GM06990 (cell line): Measurements from ENCODE around the gene MRPS5.

ENCODE experiments used
- DNase-seq: peaks from one replicate; pipeline ENCODE4 v3.0.0-alpha.2; 2011; ENCODE audit not compliant: insufficient read length; ENCODE audit errors: extremely low read depth
- H3K27me3 ChIP-seq: replicated peaks from 2 replicates; pipeline ENCODE4 v1.6.0; 2011; ENCODE audit warnings: low read length; ENCODE audit not compliant: control insufficient read depth, insufficient read depth
- H3K36me3 ChIP-seq: 2 replicates; pipeline ENCODE4 v1.5.1; 2011; ENCODE audit warnings: low read length; ENCODE audit not compliant: control insufficient read depth, insufficient read depth
- H3K4me3 ChIP-seq: replicated peaks from 2 replicates; pipeline ENCODE4 v1.5.1; 2011; ENCODE audit warnings: low read depth, mild to moderate bottlenecking, control low read depth, low read length
- CTCF ChIP-seq: IDR thresholded peaks from 2 replicates; pipeline ENCODE4 v1.5.1; 2011; ENCODE audit warnings: low read length, control low read depth, mild to moderate bottlenecking, inconsistent platforms; ENCODE audit not compliant: insufficient read depth, poor library complexity, severe bottlenecking

The MRPS5 gene

DNA sequence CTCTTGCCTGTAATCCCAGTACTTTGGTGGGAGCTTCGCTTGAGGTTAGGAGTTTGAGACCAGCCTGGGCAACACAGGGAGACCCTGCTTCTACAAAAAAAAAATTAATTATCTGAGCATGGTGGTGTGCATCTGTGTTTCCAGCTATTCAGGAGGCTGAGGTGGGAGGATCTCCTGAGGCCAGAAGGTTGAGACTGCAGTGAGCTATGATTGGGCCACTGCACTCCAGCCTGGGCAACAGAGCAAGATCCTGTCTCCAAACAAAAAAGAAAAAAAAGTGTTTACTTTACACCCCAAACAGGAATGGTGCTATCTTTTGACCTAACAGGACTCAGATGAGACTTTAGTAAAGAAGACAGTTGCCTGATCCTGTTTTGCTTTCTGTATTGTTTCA, 60.5 kb downstream of the MRPS5 start:
- Histone ChIP-seq H3K4me3 (no peak overlapping the region), H3K36me3 (no peaks in the 10 kb centered on the region), H3K27me3 (no peaks in the 10 kb centered on the region)
- TF ChIP-seq CTCF, result no peak
- no peak for DNase-seq

GRCh38 chr2:95060446-95061118, 61.0 kb downstream of the MRPS5 start:
- no peak for TF ChIP-seq CTCF
- Histone ChIP-seq H3K4me3 (no peak overlapping the region), H3K27me3 (no peaks in the 10 kb centered on the region), H3K36me3 (no peaks in the 10 kb centered on the region)
- no peak for DNase-seq

DNA sequence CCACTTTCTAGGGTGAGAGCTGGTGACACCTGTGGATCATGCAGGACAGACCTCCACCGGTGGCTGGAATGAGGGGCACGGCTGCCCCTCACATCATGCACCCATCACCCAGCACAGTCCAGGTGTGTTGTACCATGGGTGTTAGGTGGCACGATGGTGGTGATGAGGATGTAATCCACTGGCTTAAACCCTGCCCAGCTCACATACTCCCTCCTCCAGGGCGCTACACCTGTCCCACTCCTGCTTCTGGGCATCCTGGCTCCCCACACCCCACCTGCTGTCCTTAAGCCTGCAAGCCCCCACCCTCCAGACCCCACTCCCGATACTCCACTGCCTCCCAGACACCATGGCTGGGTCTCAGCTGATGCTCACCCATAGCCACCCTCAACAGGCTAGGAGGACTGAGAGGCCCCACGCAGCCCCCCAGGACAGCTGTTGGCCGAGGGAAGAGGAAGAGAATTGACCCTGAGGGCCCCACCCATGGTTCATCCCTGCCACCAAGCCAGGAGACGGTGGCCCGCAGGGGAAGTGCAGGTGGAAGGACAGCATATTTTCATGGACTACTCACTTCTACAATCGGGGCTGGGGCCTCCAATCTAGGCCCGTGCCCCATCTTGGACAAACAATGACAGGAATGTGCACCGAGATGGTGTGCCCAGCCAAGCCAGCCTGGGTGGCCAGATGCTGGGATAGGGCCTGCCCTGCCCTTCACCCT, 61.8 kb downstream of the MRPS5 start:
- no peaks in the 10 kb centered on the region for H3K36me3 ChIP-seq
- TF ChIP-seq CTCF, result no peak
- DNase-seq, result no peak
- no peak overlapping the region for H3K4me3 ChIP-seq
- H3K27me3 ChIP-seq, result no peaks in the 10 kb centered on the region

DNA sequence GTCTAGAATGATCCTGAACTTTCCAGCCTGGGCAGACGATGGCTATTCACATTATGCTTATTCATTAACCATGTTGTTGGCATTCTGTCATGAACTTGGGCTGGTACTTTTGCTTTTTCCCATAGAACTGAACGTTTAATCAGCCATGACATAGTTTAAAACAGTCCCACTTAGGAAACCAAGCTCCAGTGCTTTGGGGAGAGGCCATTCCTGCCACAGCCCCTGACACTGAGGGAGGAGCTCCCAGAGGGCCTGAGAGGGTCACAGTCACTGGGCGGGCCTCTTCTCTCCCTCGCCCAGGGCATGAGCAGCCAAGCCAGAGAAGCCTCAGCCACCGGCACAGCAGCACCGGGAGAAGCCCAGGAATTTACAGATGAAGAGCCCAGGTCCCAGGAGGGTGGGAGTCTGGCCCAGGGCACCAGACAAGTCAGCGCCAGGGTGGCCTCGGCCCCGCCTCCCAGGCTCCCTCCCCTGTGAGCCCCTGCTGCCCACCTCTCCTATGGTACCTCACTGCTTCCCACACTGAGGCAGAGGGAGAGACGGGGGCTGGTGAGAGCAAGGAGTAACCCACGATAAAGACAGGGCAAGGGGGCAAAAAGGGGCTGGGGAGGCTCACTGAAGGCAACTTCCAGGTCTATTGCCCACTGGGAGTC, 62.5 kb downstream of the MRPS5 start:
- no peak for DNase-seq
- Histone ChIP-seq H3K36me3 (no peaks in the 10 kb centered on the region), H3K27me3 (no peaks in the 10 kb centered on the region), H3K4me3 (no peak overlapping the region)
- TF ChIP-seq CTCF, result no peak

DNA sequence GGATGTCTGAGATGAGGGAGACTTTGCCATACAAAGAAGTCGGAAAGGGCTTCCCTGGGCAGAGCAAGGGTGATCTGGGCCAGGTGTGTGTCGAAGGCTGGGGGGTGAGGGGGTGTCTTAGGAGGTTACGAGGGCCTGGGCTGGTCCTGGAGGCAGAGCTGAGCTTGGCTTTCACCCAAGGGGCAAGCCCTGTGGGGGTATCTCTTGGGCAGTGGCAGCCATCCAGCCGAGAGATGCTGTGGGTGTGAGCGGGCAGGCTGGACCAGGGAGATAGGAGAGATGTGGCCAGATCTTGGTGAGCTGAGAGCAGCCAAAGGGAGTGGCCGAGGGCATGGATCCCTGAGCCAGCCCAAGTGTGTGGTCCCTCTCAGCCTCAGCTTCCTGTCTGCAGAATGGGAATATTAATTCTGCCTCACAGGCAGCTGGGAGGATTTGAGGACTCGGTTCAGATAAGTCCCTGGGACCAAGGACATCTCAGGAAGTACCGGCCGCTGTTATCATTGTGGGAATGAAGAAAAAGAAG, 63.1 kb downstream of the MRPS5 start:
- no peak for TF ChIP-seq CTCF
- Histone ChIP-seq H3K4me3 (no peak overlapping the region), H3K36me3 (no peaks in the 10 kb centered on the region), H3K27me3 (no peaks in the 10 kb centered on the region)
- no peak for DNase-seq
